Transverse colon (tissue), 4 donors: ENCODE data around the gene ANKMY2. TPM values are rescaled to one million over a fixed set of nuclear protein-coding genes. Genes with fewer than 3 reads are reported as not detected.

ENCODE experiments used
- DNase-seq: peaks from one replicate; pipeline ENCODE4 v3.0.0-alpha.2; 2019
- H3K27ac ChIP-seq, 4 donors: fragments of 200-600 bp; sonication (generic); 2 replicates each; pipeline ENCODE4 v1.5.1; 2016 to 2018; ENCODE audit warnings: inconsistent platforms in 4 of 4
- H3K27me3 ChIP-seq: fragments of 200-600 bp; sonication (generic); 2 replicates; pipeline ENCODE4 v1.5.1; 2017; ENCODE audit warnings: inconsistent platforms
- H3K36me3 ChIP-seq, 4 donors: fragments of 200-600 bp; sonication (generic); 2 replicates each; pipeline ENCODE4 v1.5.1; 2017 to 2019; ENCODE audit warnings: inconsistent platforms in 4 of 4
- H3K4me1 ChIP-seq, 4 donors: fragments of 200-600 bp; sonication (generic); 2 replicates each; pipeline ENCODE4 v1.5.1; 2017 to 2020; ENCODE audit warnings: inconsistent platforms in 4 of 4
- H3K4me3 ChIP-seq, 4 donors: fragments of 200-600 bp; sonication (generic); 1 replicate in 1 of 4; 2 replicates in 3 of 4; pipeline versions ENCODE4 v1.5.1 to v1.6.1; 2017 to 2019; ENCODE audit warnings: inconsistent platforms in 4 of 4
- H3K9me3 ChIP-seq, 2 donors: fragments of 200-600 bp; sonication (generic); 2 replicates each; pipeline ENCODE4 v1.5.1; 2017 to 2019; ENCODE audit warnings: inconsistent platforms in 2 of 2
- EP300 ChIP-seq: sonication (generic); formaldehyde crosslinking; IDR thresholded peaks from one replicate; pipeline ENCODE4 v1.6.1; 2017; ENCODE audit warnings: antibody characterized with exemption, low read depth
- POLR2A ChIP-seq: fragments of 450-650 bp; IDR thresholded peaks from one replicate; pipeline ENCODE4 v1.6.1; 2016; ENCODE audit warnings: antibody characterized with exemption, mild to moderate bottlenecking, moderate library complexity
- POLR2AphosphoS5 ChIP-seq, 3 donors: sonication (generic); formaldehyde crosslinking; IDR thresholded peaks; one replicate each; pipeline ENCODE4 v1.6.1; 2016; ENCODE audit warnings: antibody characterized with exemption in 3 of 3
- WGBS, 2 donors: methylation state at CpG; one replicate each; pipeline ENCODE4 v1.1.5; 2018; ENCODE audit warnings: low coverage in 1 of 2; 5-methylcytosine and 5-hydroxymethylcytosine counted together
- in situ Hi-C, 4 donors: fragments of 200-750 bp; cut with MboI; loops; one replicate each; pipeline versions ENCODE4 v1.15.0 to v1.15.1; 2017; ENCODE audit warnings: low sequenced_read_pairs in 3 of 4, low pct_ligation_motif_present in 1 of 4, low pct_unique_long_range_greater_than_20kb in 1 of 4
- intact Hi-C: fragments of 100-400 bp; cut with DNase I; formaldehyde crosslinking; loops from one replicate; pipeline ENCODE4 v1.15.1; 2023; ENCODE audit warnings: low total_unique reads
- total RNA-seq, 4 donors: library from RNA; depleted of rRNA; stranded (reverse); fragments of >200 nt; gene quantifications; one replicate each; pipeline ENCODE4 v1.1.0, GENCODE V29; 2016
- TF ChIP-seq, protein P1 (sequence below), 5 experiments: fragments of 200-600 bp in 3 of 5; fragments of 450-650 bp in 2 of 5; sonication (generic) in 3 of 5; IDR thresholded peaks; 1 replicate in 2 of 5; 2 replicates in 3 of 5; pipeline ENCODE4 v1.5.1; 2016 to 2017; ENCODE audit warnings: antibody characterized with exemption in 5 of 5, inconsistent platforms in 3 of 5, mild to moderate bottlenecking in 2 of 5, moderate library complexity in 1 of 5

The ANKMY2 gene
- total RNA-seq, 4 donors from 2014 or later: 0.75 to 22.5 (median 12.0) TPM

DNA sequence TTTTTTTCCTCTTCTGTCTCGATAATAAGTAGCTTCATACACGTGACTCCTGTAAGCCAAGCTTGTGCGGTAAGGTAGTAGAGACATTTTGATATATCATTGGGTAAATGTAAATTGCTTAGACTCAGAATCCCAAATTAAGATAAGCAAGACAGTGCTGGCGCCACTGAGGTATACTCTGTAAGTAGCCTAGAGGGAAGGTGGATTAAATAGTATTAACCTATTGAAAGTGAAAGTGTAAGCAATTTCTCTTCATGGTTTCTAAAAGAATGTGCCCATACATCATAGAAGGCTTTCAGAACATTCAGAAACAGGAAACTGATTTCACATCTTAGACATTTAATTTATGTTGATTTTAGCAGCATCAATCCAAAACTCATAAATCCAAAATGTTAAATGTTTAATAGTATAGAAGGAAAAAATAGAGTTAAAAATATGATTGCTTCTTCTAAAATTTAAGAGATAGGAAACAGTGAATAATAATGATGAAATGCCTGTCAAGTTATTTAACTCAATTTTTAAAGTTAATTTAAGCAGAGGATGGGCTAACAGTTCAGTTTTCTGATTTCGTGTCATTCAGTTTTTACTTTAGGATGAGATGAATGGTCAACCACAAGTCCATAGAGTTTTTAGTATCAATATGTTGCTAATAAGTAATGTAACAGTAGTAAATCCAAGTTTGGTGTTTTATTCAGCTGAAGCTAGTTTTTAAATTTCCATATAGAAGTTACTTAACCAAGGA, 82.1 kb downstream of the ANKMY2 start:
- Histone ChIP-seq H3K36me3 (no peaks in the 10 kb centered on the region), H3K27ac (no peak overlapping the region), H3K4me1 (peaks cover 0 to 7% (median 0%) of the 10 kb centered on the region in 4 donors), H3K9me3 (no peaks in the 10 kb centered on the region), H3K4me3 (no peak overlapping the region), H3K27me3 (no peaks in the 10 kb centered on the region)
- intact Hi-C loops: no loop called here
- no peak for DNase-seq
- no peak for TF ChIP-seq POLR2A
- TF ChIP-seq, protein P1, sequence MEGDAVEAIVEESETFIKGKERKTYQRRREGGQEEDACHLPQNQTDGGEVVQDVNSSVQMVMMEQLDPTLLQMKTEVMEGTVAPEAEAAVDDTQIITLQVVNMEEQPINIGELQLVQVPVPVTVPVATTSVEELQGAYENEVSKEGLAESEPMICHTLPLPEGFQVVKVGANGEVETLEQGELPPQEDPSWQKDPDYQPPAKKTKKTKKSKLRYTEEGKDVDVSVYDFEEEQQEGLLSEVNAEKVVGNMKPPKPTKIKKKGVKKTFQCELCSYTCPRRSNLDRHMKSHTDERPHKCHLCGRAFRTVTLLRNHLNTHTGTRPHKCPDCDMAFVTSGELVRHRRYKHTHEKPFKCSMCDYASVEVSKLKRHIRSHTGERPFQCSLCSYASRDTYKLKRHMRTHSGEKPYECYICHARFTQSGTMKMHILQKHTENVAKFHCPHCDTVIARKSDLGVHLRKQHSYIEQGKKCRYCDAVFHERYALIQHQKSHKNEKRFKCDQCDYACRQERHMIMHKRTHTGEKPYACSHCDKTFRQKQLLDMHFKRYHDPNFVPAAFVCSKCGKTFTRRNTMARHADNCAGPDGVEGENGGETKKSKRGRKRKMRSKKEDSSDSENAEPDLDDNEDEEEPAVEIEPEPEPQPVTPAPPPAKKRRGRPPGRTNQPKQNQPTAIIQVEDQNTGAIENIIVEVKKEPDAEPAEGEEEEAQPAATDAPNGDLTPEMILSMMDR (IDR thresholded peaks at IDR 0.05): no peak
- no peak for TF ChIP-seq POLR2AphosphoS5 (IDR thresholded peaks at IDR 0.05)
- no peak for TF ChIP-seq EP300
- WGBS, 2 donors: 75 to 80% methylated on average over 5 of the region's 5 CpGs
- in situ Hi-C loops: loop anchor here in 3 of 4 donors (10.0 to 25.0 kb wide), 4 partner anchors 126 to 479 kb away; no protein-coding TSS in a partner anchor

DNA sequence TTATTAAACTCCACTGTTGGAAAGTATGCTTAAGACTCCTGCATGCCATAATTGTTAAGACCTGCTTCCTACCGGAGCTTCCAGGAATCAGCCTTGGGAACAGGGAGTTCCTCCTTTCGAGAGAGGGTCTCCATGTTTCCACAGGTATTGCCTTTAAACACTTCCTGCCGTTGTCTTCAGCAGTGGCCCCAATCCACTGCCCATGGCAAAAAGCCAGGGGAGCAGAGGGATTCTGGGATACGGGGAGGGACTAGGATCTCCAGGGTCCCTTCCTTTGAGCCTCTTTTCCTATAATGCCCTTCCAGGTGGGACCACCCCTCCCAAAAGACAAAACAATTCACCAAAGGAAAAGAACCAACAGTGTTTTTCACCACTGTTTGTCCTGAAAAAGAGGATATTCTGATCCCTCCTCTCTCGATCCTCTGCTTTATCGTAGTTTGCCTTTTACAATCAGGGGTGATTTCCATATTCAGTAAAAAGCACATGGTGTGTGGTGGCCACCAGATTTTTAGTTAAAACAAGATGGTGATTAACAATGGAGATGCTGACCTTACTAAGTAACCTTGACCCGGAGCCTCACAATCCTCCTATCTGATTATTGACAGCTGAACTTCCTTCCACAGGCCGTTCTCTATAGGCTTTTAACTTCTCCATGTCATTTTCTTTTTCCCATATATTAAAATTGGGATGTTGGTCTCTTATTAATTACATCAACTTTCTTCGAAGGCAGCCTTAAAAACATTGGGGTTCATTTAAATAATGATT, 82.9 kb downstream of the ANKMY2 start:
- Histone ChIP-seq H3K4me3 (no peak overlapping the region), H3K9me3 (no peaks in the 10 kb centered on the region), H3K27ac (no peak overlapping the region), H3K27me3 (no peaks in the 10 kb centered on the region), H3K36me3 (no peaks in the 10 kb centered on the region), H3K4me1 (peaks cover 0 to 7% (median 0%) of the 10 kb centered on the region in 4 donors)
- WGBS, 2 donors: 88 to 91% methylated on average over 9 of the region's 9 CpGs
- TF ChIP-seq POLR2AphosphoS5 (IDR thresholded peaks at IDR 0.05): no peak
- no peak for TF ChIP-seq POLR2A
- TF ChIP-seq, protein P1 (IDR thresholded peaks at IDR 0.05): no peak
- no peak for TF ChIP-seq EP300
- in situ Hi-C loops: loop anchor here in 3 of 4 donors (10.0 to 25.0 kb wide), 4 partner anchors 125 to 478 kb away; no protein-coding TSS in a partner anchor
- no peak for DNase-seq
- intact Hi-C loops: no loop called here

- Histone ChIP-seq H3K36me3 (no peaks in the 10 kb centered on the region), H3K27ac (no peak overlapping the region), H3K4me3 (no peak overlapping the region), H3K27me3 (no peaks in the 10 kb centered on the region), H3K9me3 (no peaks in the 10 kb centered on the region), H3K4me1 (peaks cover 0 to 7% (median 0%) of the 10 kb centered on the region in 4 donors)
- in situ Hi-C loops (loop anchor here in 3 of 4 donors (10.0 to 25.0 kb wide), 4 partner anchors 125 to 477 kb away; no protein-coding TSS in a partner anchor), intact Hi-C loops (no loop called here)
- no peak for DNase-seq
- WGBS, 2 donors: 93% methylated on average over 3 of the region's 3 CpGs; no CpG with 5 or more reads in 1 of the 2 donors
- TF ChIP-seq, protein P1 (IDR thresholded peaks at IDR 0.05): no peak
- no peak for TF ChIP-seq POLR2AphosphoS5 (IDR thresholded peaks at IDR 0.05)
- no peak for TF ChIP-seq POLR2A
- no peak for TF ChIP-seq EP300
These were observed 83.6 kb downstream of the ANKMY2 start for GRCh38 chr7:16561943-16562342.

DNA sequence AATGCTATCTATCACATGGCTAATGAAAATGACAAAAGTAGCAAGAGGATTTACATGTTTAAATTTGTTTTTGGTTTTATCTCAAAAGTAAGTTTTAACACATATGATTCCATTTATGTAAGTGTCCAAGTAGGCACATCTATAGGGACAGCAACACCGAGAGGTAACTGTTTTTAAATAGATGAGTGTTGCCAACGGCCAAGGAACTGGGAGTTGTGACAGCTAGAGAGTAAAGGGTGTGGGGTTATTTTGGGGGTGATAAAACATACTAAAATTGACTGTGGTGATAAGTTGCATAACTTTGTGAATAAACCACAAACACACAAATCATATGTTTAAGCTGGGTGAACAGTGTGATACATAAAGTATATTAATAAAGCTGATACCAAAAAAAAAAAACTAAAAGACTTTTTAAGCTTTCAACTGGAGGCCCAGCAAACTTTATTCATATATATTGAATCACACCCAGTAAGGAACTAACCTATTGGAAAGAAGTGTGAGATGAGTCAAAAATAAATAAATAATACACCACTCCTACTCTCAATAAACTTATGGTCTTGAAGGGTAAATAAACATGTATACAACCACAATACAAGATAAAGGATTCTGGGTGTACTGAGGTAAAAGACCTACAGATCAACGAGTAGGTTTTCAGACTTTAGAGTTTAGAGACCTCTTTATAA, 85.9 kb downstream of the ANKMY2 start:
- in situ Hi-C loops (loop anchor here in 3 of 4 donors (10.0 to 25.0 kb wide), 4 partner anchors 122 to 475 kb away; no protein-coding TSS in a partner anchor), intact Hi-C loops (no loop called here)
- H3K27me3 ChIP-seq: no peaks in the 10 kb centered on the region
- TF ChIP-seq, protein P1 (IDR thresholded peaks at IDR 0.05): no peak
- peaks cover 0 to 3% (median 0%) of the 10 kb centered on the region in 4 donors for H3K4me1 ChIP-seq
- H3K36me3 ChIP-seq: no peaks in the 10 kb centered on the region
- no peak for DNase-seq
- no peak overlapping the region for H3K4me3 ChIP-seq
- no peaks in the 10 kb centered on the region for H3K9me3 ChIP-seq
- no peak overlapping the region for H3K27ac ChIP-seq
- 37 to 67% methylated on average over 3 of the region's 3 CpGs for WGBS, 2 donors
